ENCODE measurements around the gene OTOF. TPM values are rescaled to one million over a fixed set of nuclear protein-coding genes. Genes with fewer than 3 reads are reported as not detected.

Gene OTOF
- total RNA-seq, 4 donors from 2014 or later, result 0.21 TPM; not detected in 3

DNA sequence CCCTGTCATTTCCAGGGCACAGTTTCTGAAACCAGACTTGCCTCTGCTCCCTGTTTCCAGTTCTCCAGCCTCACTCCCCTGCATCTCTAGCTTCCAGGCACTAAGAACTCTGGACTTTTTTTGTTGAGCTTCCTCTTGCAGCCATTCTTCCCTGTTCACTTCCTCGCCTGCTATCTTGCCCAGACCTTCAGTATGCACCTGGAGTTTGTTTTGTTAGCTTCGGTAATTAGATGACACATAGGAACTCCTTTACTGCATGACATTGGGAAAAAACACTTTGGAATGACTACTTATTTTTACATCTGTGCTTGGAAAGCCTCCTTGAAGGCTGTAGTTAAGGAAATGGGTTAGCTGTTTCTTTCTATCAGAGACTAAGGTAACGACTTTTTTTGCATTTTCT is 35.2 kb downstream of the OTOF start:
- Histone ChIP-seq H3K27ac (no peak overlapping the region), H3K27me3 (no peaks in the 10 kb centered on the region), H3K9me3 (no peaks in the 10 kb centered on the region), H3K4me3 (no peak overlapping the region), H3K4me1 (no peaks in the 10 kb centered on the region), H3K36me3 (no peaks in the 10 kb centered on the region)
- DNase-seq, result no peak
- TF ChIP-seq POLR2A (IDR thresholded peaks at IDR 0.05), result no peak
- TF ChIP-seq, protein P1, sequence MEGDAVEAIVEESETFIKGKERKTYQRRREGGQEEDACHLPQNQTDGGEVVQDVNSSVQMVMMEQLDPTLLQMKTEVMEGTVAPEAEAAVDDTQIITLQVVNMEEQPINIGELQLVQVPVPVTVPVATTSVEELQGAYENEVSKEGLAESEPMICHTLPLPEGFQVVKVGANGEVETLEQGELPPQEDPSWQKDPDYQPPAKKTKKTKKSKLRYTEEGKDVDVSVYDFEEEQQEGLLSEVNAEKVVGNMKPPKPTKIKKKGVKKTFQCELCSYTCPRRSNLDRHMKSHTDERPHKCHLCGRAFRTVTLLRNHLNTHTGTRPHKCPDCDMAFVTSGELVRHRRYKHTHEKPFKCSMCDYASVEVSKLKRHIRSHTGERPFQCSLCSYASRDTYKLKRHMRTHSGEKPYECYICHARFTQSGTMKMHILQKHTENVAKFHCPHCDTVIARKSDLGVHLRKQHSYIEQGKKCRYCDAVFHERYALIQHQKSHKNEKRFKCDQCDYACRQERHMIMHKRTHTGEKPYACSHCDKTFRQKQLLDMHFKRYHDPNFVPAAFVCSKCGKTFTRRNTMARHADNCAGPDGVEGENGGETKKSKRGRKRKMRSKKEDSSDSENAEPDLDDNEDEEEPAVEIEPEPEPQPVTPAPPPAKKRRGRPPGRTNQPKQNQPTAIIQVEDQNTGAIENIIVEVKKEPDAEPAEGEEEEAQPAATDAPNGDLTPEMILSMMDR (IDR thresholded peaks at IDR 0.05), result no peak
- intact Hi-C loops (cut with DNase I; ENCODE audit: low total_unique reads), result no loop called here

DNA sequence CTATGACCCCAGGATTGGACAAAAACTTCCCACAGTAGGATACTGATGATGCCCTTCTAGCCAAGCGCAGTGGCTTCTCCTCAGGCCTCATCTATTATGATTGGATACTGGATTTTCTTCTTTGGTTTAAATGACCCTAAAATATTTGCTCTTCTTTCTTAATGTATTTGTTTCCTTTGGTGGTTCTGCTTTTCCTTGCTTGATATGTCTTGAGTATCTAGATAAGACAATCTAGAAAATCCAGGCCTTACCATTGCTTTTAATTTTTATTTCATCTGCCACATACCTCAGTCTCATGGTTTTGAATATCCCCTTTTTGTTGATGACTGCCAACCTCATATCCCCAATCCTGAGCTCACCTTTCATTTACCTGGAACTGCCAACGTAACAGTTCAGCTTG is 35.6 kb downstream of the OTOF start:
- H3K27ac ChIP-seq, result no peak overlapping the region
- intact Hi-C loops (cut with DNase I; ENCODE audit: low total_unique reads), result no loop called here
- no peak overlapping the region for H3K4me3 ChIP-seq
- H3K9me3 ChIP-seq, result no peaks in the 10 kb centered on the region
- no peaks in the 10 kb centered on the region for H3K4me1 ChIP-seq
- no peak for DNase-seq
- no peak for TF ChIP-seq POLR2A (IDR thresholded peaks at IDR 0.05)
- TF ChIP-seq, protein P1 (IDR thresholded peaks at IDR 0.05), result no peak
- H3K27me3 ChIP-seq, result no peaks in the 10 kb centered on the region
- no peaks in the 10 kb centered on the region for H3K36me3 ChIP-seq

DNA sequence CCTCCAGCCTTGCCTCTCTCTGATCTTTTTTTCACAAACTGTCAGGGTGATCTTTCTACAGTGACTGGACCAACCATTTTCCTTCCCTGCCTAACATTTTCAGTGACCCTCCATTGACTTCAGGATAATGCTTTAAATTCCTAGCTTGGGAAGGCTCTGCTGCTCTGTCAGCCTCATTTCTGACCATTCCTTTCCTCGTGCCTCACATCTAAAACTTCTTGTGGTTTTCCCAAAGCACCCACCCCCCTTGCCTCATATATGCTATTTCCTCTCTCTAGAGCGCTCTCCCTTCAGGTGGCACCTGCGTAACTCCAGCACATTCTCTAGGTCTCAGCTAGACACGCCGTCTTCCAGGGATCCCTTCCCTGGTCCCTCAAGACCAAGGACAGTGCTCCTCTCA is 39.0 kb downstream of the OTOF start:
- no peak for DNase-seq
- Histone ChIP-seq H3K27ac (no peak overlapping the region), H3K9me3 (no peaks in the 10 kb centered on the region), H3K36me3 (no peaks in the 10 kb centered on the region), H3K4me1 (no peaks in the 10 kb centered on the region), H3K27me3 (no peaks in the 10 kb centered on the region), H3K4me3 (no peak overlapping the region)
- no peak for TF ChIP-seq POLR2A (IDR thresholded peaks at IDR 0.05)
- TF ChIP-seq, protein P1 (IDR thresholded peaks at IDR 0.05), result no peak
- intact Hi-C loops (cut with DNase I; ENCODE audit: low total_unique reads), result no loop called here

DNA sequence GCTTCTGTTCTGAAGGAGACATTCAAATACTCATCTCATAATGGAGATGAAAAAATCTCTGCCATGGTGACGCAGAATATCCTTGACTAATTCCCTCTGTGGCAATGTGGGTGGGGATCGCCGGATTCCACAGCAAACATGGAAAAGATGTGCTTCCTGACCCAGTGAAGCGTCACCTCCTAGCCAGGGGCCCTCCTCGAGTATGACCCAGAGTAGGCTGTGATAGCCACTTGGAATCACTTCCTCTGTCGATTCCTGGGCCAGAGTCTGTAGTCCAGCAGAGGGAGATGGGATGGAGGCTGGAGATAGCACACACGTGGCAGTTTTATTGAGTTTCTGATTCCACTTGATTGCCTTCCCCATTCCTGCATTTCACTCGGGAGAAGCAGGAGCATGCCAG is 39.4 kb downstream of the OTOF start:
- no peak overlapping the region for H3K27ac ChIP-seq
- no peaks in the 10 kb centered on the region for H3K4me1 ChIP-seq
- H3K4me3 ChIP-seq, result no peak overlapping the region
- no peaks in the 10 kb centered on the region for H3K9me3 ChIP-seq
- H3K36me3 ChIP-seq, result no peaks in the 10 kb centered on the region
- intact Hi-C loops (cut with DNase I; ENCODE audit: low total_unique reads), result no loop called here
- TF ChIP-seq POLR2A (IDR thresholded peaks at IDR 0.05), result no peak
- TF ChIP-seq, protein P1 (IDR thresholded peaks at IDR 0.05), result no peak
- no peaks in the 10 kb centered on the region for H3K27me3 ChIP-seq
- DNase-seq, result no peak

DNA sequence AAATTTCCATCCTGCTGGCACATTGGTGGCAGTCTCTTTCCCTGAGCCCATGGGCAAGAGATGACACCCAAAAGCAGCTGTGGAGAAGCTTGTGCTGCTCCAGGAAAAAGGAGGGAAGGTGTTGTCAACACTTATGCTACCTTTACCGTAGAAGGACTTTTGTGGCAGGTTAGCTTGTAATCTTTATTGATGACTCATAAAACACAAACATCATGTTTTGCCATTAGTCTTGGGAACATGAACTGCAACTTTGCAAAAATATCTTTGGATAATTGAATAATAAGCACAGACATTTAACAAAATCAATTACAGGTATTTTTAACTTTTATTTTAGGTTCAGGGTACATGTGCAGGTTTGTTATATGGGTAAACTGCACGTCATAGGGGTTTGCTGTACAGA is 42.8 kb downstream of the OTOF start:
- no peak for DNase-seq
- TF ChIP-seq, protein P1 (IDR thresholded peaks at IDR 0.05), result no peak
- TF ChIP-seq POLR2A (IDR thresholded peaks at IDR 0.05), result no peak
- H3K9me3 ChIP-seq, result no peaks in the 10 kb centered on the region
- H3K36me3 ChIP-seq, result no peaks in the 10 kb centered on the region
- H3K4me3 ChIP-seq, result no peak overlapping the region
- intact Hi-C loops (cut with DNase I; ENCODE audit: low total_unique reads), result no loop called here
- no peaks in the 10 kb centered on the region for H3K4me1 ChIP-seq
- no peak overlapping the region for H3K27ac ChIP-seq
- no peaks in the 10 kb centered on the region for H3K27me3 ChIP-seq

Data from uterus (tissue), 4 donors.